DMS79 treated with DMSO at 0.1 percent for 48 hours (cell line): Measurements from ENCODE around the gene COX15.
"Not testable (repeated sequence)": the region's sequence is repeated elsewhere in the genome, so short reads cannot be mapped to it uniquely, and the experiment has no call there.

Experiments
- DNase-seq: peaks from one replicate; lab custom pipeline; 2025; lab: John Stamatoyannopoulos, UW

Gene COX15

GRCh38 chr10:99740933-99741559 lies 9.1 kb upstream of the COX15 start:
- no peak for DNase-seq

- no peak for DNase-seq
These were observed 8.3 kb upstream of the COX15 start for GRCh38 chr10:99740260-99740659.

GRCh38 chr10:99734111-99734510 lies 2.2 kb upstream of the COX15 start:
- DNase-seq = not testable (repeated sequence)

- DNase-seq = peak; percentile 58
These were observed 1.4 kb upstream of the COX15 start for GRCh38 chr10:99733366-99733765.

- no peak for DNase-seq
These were observed 458 bp downstream of the COX15 start for GRCh38 chr10:99731306-99732032.

GRCh38 chr10:99730026-99730425 lies 1.9 kb downstream of the COX15 start:
- no peak for DNase-seq

- DNase-seq = no peak
These were observed 11.5 kb downstream of the COX15 start for GRCh38 chr10:99720387-99720786.

GRCh38 chr10:99714446-99714845 lies 17.5 kb downstream of the COX15 start:
- no peak for DNase-seq

GRCh38 chr10:99711129-99711719 lies 20.7 kb downstream of the COX15 start:
- no peak for DNase-seq

GRCh38 chr10:99709480-99710229 lies 22.3 kb downstream of the COX15 start:
- DNase-seq = no peak

GRCh38 chr10:99708428-99709012 lies 23.4 kb downstream of the COX15 start:
- no peak for DNase-seq

GRCh38 chr10:99700649-99701048 lies 31.3 kb downstream of the COX15 start:
- DNase-seq = no peak

GRCh38 chr10:99698504-99699080 lies 33.3 kb downstream of the COX15 start:
- no peak for DNase-seq

GRCh38 chr10:99695761-99696160 lies 36.2 kb downstream of the COX15 start:
- DNase-seq = no peak

GRCh38 chr10:99693933-99694583 lies 37.9 kb downstream of the COX15 start:
- DNase-seq = no peak

- no peak for DNase-seq
These were observed 42.5 kb downstream of the COX15 start for GRCh38 chr10:99689461-99689860.

GRCh38 chr10:99685597-99685967 lies 46.3 kb downstream of the COX15 start:
- no peak for DNase-seq

- DNase-seq = no peak
These were observed 49.2 kb downstream of the COX15 start for GRCh38 chr10:99682752-99683151.
